NCI-H345 (cell line): ENCODE measurements around the gene ITGAE.

ENCODE experiments used
- DNase-seq: peaks from one replicate; lab custom pipeline; 2025; lab: John Stamatoyannopoulos, UW

ITGAE gene

DNA sequence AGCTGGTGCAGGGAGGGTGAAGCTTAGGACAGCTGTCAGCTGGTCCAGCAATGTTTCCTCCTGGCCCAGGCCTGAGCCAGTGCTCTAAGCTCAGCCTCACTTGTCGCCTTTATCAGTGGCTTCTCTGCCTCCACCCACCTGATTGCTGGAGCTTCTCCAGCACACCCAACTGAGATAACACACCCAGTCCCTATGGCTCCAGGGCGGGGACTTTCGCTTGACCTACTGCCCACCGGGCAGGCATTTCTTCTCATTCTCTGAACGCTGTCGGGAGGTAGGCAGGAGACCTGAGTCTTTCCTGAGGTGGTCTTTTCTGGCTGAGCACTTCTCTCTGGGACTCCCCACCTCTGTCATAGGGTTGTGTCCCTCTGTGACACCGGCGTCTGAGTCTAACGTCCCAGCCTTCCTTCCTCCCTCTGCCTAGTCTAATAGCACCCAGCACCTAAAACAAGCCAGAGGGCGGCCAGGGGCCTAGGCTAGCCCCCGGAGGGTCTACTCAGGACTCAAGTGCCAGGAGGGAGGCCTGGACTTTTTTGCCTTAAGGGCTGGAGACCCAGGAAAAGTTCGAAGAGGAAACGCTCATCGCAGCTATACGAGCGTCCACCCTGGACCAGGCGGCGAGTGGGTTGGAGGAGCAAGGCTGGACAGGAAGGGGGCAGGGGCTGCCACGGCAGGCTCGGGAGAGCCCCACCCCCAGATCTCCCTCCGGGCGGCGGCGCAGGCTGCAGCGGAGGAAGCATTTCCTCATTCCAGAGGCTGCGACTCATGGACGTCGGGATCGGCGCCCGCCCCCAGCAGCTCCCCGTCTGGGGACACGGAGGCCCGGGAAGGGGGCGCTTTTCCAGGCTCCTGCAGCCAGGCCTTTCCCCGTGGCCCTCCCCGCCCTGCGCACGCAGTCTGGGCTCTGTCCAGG, 133.4 kb downstream of the ITGAE start:
- DNase-seq: peak; percentile 22

DNA sequence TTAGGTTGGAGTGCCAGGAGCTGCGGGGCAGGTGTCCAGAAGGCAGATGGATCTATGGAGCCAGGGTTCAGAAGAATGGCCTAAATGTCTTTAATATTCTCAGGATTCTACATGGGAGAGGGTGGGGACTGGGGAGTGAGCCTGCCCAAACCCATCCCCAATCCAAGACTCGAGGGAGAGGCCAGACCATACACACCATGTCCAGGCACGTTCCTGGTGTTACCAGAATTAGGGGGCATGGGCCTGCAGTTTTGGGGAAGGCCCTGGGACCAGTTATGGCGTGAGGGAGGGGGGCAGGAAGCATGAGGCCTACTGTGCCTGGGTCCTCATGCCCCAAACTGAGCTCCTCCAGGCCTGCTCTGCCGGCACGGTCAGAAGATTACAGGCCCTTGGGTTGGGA, 134.5 kb downstream of the ITGAE start:
- no peak for DNase-seq

DNA sequence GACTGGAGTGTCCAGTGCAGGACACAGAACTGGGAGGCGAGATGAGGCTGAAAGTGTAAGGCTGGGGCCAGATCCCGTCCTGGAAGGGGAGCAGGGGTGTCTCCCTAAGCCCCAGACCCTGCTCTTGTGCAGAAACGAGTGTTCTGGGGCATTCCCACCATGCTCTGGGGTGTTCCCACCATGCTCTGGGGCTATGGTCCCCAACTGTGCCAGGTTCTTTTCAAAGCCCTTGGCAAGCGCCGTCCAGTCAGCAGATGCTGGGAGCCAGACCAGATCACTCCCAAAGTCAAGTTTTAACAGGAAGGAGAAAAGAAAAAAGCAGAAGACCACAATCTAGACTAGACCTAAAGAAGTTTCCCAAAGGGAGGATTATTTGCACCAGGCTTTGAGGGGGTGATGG, 135.2 kb downstream of the ITGAE start:
- DNase-seq: no peak
